SKM-1 treated with dmso at 0.1 percent for 144 hours (cell line): Measurements from ENCODE around the gene NUAK2.

ENCODE experiments used
- DNase-seq: peaks from one replicate; lab custom pipeline; 2025; ENCODE audit not compliant: unreplicated experiment; lab: John Stamatoyannopoulos, UW

The NUAK2 gene

GRCh38 chr1:205275916-205276688, 45.4 kb downstream of the NUAK2 start:
- no peak for DNase-seq

GRCh38 chr1:205275133-205275532, 46.4 kb downstream of the NUAK2 start:
- DNase-seq = no peak

- DNase-seq = no peak
Measured at GRCh38 chr1:205274041-205274691, 47.4 kb downstream of the NUAK2 start.

GRCh38 chr1:205273551-205273982, 48.0 kb downstream of the NUAK2 start:
- peak; percentile 71 for DNase-seq

- no peak for DNase-seq
Measured at GRCh38 chr1:205272536-205272935, 49.0 kb downstream of the NUAK2 start.

- DNase-seq = no peak
Measured at GRCh38 chr1:205271745-205272144, 49.8 kb downstream of the NUAK2 start.

- no peak for DNase-seq
Measured at GRCh38 chr1:205271277-205271676, 50.3 kb downstream of the NUAK2 start.

GRCh38 chr1:205270764-205271163, 50.8 kb downstream of the NUAK2 start:
- DNase-seq = no peak

GRCh38 chr1:205270271-205270670, 51.3 kb downstream of the NUAK2 start:
- no peak for DNase-seq

GRCh38 chr1:205269711-205270110, 51.8 kb downstream of the NUAK2 start:
- no peak for DNase-seq

GRCh38 chr1:205268846-205269680, 52.5 kb downstream of the NUAK2 start:
- DNase-seq = no peak

- no peak for DNase-seq
Measured at GRCh38 chr1:205267306-205267902, 54.1 kb downstream of the NUAK2 start.

GRCh38 chr1:205266611-205267305, 54.8 kb downstream of the NUAK2 start:
- DNase-seq = no peak

- no peak for DNase-seq
Measured at GRCh38 chr1:205263580-205264190, 57.9 kb downstream of the NUAK2 start.

- DNase-seq = no peak
Measured at GRCh38 chr1:205262731-205263171, 58.8 kb downstream of the NUAK2 start.

GRCh38 chr1:205261946-205262691, 59.4 kb downstream of the NUAK2 start:
- no peak for DNase-seq

GRCh38 chr1:205260948-205261732, 60.4 kb downstream of the NUAK2 start:
- peak; percentile 28 for DNase-seq

GRCh38 chr1:205259998-205260397, 61.5 kb downstream of the NUAK2 start:
- no peak for DNase-seq
